Pancreas (tissue), 10 donors: ENCODE data around the gene NEMP1. TPM values are rescaled to one million over a fixed set of nuclear protein-coding genes. Genes with fewer than 3 reads are reported as not detected.

ENCODE experiments used
- ATAC-seq, 4 donors: fragments of 200-7000 bp; cut with Tn5 transposase; one replicate each; pipeline versions ENCODE4 v1.8.0 to v1.9.1; 2020; ENCODE audit warnings: mild to moderate bottlenecking in 4 of 4, moderate library complexity in 4 of 4
- DNase-seq, 6 donors: peaks; one replicate each; pipeline ENCODE4 v3.0.0-alpha.2; 2020
- FAIRE-seq: peaks from 2 replicates; lab custom pipeline; 2012; peaks lifted over from hg19 to GRCh38; lab: Jason Lieb, UNC
- H3K27ac ChIP-seq, 4 donors: fragments of 200-600 bp; sonication (generic); 1 replicate in 3 of 4; 2 replicates in 1 of 4; pipeline versions ENCODE4 v1.5.0 to v1.8.0; 2020
- H3K27me3 ChIP-seq, 4 donors: fragments of 200-600 bp; one replicate each; pipeline ENCODE4 v1.8.0; 2021
- H3K36me3 ChIP-seq, 3 donors: fragments of 200-600 bp; sonication (generic) in 1 of 3; one replicate each; pipeline versions ENCODE4 v1.5.0 to v1.8.0; 2020 to 2021
- H3K4me1 ChIP-seq, 3 donors: fragments of 200-600 bp; one replicate each; pipeline ENCODE4 v1.8.0; 2021
- H3K4me3 ChIP-seq, 4 donors: fragments of 200-600 bp; sonication (generic) in 2 of 4; one replicate each; pipeline versions ENCODE4 v1.5.0 to v1.8.0; 2020 to 2021
- H3K9me3 ChIP-seq, 4 donors: fragments of 200-600 bp; one replicate each; pipeline ENCODE4 v1.8.0; 2021
- WGBS, 2 donors: extraction: QIAGEN DNeasy Blood & Tissue Kit; methylation state at CpG; one replicate each; pipeline ENCODE4 v1.1.7; 2013; 5-methylcytosine and 5-hydroxymethylcytosine counted together
- intact Hi-C, 3 donors: fragments of 100-400 bp; cut with DNase I; formaldehyde crosslinking; loops; one replicate each; pipeline versions ENCODE4 v1.11.1 to v1.14.2; 2022
- polyA plus RNA-seq, 2 donors: library from polyadenylated mRNA; stranded (reverse); fragments of 200-250 nt; gene quantifications; one replicate each; pipeline ENCODE4 v1.2.3, GENCODE V29; 2013
- total RNA-seq, 6 donors: library from RNA; stranded (reverse); fragmentation: NEBNext Ultra II Directional in 4 of 6; extraction: Animal tissue kit (Norgen Biotek cat#: 25700) in 4 of 6; gene quantifications; one replicate each; pipeline versions ENCODE4 v1.2.1 to v1.2.4, GENCODE V29; 2021 to 2023
- TF ChIP-seq, protein P1 (sequence below), 4 donors: fragments of 200-600 bp; sonication (generic) in 3 of 4; IDR thresholded peaks; one replicate each; pipeline versions ENCODE4 v1.5.0 to v1.8.0; 2021; ENCODE audit warnings: antibody characterized with exemption in 4 of 4
- donor health status: healthy with polysubstance abuse.
- donor health status: DM: no; HTN: no; CAD: no; lungs with moderate emphysema.
- donor health status: DM: no; HTN: no; CAD: no.
- donor health status: control.
- donor health status: control.
- donor health status: Bipolar disorder and iron deficiency.
- donor health status: DM: yes; HTN: yes; CAD: no.
- donor health status: DM: no; HTN: no; CAD: no.
- donor health status: DM: no; HTN: no; CAD: no.
- donor health status: DM: yes; HTN: yes; CAD: no.

NEMP1 gene
- total and polyA plus RNA-seq, 8 donors = 1.1 to 5.7 (median 3.4) TPM

DNA sequence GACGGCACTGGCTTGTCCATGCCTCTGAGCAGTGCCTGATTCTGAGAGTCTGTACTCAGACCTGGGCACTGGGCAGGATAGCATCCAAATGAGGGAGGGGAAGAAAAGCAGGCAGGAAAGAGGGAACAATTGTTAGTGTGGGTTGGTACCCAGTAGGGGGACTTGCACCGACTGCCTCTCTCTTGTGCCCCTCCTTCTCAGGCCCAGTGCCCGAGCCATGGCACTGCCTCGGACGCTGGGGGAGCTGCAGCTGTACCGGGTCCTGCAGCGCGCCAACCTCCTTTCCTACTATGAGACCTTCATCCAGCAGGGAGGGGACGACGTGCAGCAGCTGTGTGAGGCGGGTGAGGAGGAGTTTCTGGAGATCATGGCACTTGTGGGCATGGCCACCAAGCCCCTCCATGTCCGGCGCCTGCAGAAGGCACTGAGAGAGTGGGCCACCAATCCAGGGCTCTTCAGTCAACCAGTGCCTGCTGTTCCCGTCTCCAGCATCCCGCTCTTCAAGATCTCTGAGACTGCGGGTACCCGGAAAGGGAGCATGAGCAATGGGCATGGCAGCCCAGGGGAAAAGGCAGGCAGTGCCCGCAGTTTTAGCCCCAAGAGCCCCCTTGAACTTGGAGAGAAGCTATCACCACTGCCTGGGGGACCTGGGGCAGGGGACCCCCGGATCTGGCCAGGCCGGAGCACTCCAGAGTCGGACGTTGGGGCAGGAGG lies 12.5 kb upstream of the NEMP1 start:
- peaks cover 0 to 7% (median 0%) of the 10 kb centered on the region in 3 donors for H3K36me3 ChIP-seq
- WGBS, 2 donors = 83 to 87% methylated on average over 22 of the region's 22 CpGs
- H3K9me3 ChIP-seq = no peaks in the 10 kb centered on the region
- peaks cover 0 to 6% (median 0%) of the 10 kb centered on the region in 3 donors for H3K4me1 ChIP-seq
- FAIRE-seq = no peak
- DNase-seq = peak in 1 of 6 donors; percentile 60
- TF ChIP-seq, protein P1, sequence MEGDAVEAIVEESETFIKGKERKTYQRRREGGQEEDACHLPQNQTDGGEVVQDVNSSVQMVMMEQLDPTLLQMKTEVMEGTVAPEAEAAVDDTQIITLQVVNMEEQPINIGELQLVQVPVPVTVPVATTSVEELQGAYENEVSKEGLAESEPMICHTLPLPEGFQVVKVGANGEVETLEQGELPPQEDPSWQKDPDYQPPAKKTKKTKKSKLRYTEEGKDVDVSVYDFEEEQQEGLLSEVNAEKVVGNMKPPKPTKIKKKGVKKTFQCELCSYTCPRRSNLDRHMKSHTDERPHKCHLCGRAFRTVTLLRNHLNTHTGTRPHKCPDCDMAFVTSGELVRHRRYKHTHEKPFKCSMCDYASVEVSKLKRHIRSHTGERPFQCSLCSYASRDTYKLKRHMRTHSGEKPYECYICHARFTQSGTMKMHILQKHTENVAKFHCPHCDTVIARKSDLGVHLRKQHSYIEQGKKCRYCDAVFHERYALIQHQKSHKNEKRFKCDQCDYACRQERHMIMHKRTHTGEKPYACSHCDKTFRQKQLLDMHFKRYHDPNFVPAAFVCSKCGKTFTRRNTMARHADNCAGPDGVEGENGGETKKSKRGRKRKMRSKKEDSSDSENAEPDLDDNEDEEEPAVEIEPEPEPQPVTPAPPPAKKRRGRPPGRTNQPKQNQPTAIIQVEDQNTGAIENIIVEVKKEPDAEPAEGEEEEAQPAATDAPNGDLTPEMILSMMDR (IDR thresholded peaks at IDR 0.05) = no peak
- intact Hi-C loops = no loop called here
- H3K27me3 ChIP-seq = no peaks in the 10 kb centered on the region
- ATAC-seq = no peak
- H3K4me3 ChIP-seq = no peak overlapping the region
- no peak overlapping the region for H3K27ac ChIP-seq

DNA sequence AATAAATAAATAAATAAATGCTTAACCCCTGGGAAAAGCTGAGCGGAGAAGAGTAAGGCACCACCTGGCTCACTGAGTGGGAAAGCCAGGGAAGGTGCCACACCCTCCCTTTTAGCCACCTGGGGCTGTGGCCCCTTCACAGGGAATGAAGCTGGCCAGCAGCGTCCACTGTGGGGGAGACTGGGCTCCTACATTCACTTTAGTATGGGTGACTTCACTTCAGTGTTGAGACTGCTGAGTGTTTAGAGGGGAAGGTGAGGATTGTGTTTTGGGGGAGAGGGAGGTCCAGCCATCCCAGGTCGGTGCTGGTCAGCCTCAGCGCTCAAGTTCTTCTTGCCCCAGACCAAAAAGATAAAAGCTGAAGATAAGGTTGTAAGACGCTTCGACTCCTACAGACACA lies 11.9 kb upstream of the NEMP1 start:
- intact Hi-C loops = no loop called here
- FAIRE-seq = no peak
- no peak for ATAC-seq
- 70 to 71% methylated on average over 6 of the region's 6 CpGs for WGBS, 2 donors
- peaks cover 0 to 6% (median 0%) of the 10 kb centered on the region in 3 donors for H3K4me1 ChIP-seq
- H3K4me3 ChIP-seq = peak overlapping the region in 1 of 4 donors; percentile 82
- TF ChIP-seq, protein P1 (IDR thresholded peaks at IDR 0.05) = no peak
- H3K27me3 ChIP-seq = no peaks in the 10 kb centered on the region
- peak overlapping the region in 1 of 4 donors; percentile 98 for H3K27ac ChIP-seq
- peaks cover 0 to 4% (median 0%) of the 10 kb centered on the region in 3 donors for H3K36me3 ChIP-seq
- peak in 1 of 6 donors; percentile 36 for DNase-seq
- H3K9me3 ChIP-seq = no peaks in the 10 kb centered on the region

DNA sequence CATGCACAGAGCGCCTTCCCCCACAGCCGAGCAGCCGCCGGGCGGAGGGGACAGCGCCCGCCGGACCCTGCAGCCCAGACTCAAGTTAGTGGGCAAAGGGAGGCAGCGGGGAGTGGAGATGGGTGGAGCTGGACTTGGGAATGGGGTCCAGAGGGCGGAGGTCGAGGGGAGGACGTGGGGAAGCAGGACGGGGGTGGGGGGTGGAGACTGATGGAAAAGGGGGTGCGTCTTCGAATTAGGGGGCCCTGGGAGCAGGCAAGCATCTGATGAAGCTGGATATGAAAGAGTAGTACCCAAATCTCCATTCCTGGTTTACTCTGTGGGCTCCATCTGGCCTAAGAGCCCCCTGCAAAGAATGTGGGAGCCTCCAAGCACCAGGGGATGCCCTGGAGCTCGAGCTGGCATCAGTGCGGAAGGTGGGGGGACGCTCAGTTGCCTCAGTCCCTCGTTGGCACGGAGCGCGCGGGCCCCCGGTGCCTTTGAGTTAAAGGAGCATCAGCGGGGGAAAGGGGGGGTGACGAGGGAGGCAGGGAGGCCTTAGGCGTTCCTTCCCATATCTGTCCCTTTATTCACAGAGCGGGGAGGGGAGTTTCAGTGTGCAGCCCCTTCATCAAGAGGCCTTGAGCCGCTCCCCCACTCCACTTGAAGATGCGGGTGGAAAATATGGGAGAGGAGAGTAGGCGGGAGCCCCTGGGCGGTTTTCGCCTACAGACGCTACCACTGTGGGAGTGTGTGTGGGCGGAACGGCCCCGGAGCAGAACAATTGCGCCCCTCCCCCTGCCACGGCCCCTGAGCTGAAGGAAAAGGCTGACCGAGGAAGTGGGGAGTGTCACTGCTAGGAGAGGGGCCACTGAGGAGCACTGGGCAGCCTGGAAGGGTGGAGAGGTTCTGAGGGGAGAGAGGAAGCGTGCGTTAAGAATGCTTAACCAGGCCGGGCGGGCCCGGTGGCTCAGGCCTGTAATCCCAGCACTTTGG lies 11.0 kb upstream of the NEMP1 start:
- peaks cover 0 to 6% (median 0%) of the 10 kb centered on the region in 3 donors for H3K4me1 ChIP-seq
- DNase-seq (peak; percentile 46 to 70 (median 67)), FAIRE-seq (no peak), ATAC-seq (no peak)
- no peaks in the 10 kb centered on the region for H3K9me3 ChIP-seq
- H3K27ac ChIP-seq = peak overlapping the region; percentile 26 to 98 (median 70)
- H3K27me3 ChIP-seq = no peaks in the 10 kb centered on the region
- H3K36me3 ChIP-seq = no peaks in the 10 kb centered on the region
- peak overlapping the region; percentile 59 to 89 (median 74) for H3K4me3 ChIP-seq
- TF ChIP-seq, protein P1 (IDR thresholded peaks at IDR 0.05) = no peak
- WGBS, 2 donors = 6 to 8% methylated on average over 40 to 45 of the region's 45 CpGs
- intact Hi-C loops = no loop called here

DNA sequence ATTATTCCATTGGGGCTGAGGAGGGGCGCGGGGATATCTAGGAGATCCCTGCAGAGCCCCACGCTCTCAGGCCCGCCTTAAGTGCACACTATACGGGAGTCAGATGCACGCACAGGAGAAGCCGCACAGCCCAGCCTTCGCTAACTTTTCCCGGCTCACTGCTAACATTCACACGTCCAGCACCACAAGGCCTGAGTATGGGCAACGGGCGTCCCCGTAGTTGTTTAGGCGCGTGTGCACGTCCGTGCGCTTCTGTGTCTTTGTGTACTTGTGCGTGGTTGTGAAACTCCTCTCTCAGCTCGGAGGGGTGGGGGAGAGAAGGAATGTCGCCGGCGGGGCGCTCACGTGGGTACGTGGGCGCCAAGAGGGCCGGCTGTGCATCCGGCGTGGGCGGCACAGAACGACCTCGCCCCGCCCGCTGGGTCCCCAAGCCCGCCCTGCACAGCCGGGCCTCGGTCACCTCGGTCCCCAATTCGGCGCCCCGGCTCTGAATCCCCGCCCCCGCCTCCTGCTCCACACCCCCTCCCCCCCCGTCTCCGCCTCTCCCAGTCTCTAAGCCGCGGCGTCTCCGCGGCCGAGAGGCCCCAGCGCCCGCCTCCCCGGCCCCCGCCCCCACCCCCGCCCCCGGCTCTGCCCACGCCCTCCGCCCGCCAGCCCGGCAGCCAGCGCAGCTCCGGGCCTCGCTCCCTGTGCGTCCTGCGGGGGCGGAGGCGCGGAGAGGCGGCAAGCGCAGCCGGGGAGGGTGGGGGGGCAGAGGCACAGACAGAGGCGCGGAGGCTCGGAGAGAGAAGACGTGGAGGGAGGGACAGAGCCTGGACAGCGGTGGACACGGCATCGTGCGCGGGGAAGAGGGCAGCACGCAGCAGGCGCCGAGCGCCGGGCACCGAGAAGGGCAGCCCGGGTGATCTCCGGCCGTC lies 10.0 kb upstream of the NEMP1 start, which contains the start of gene NAB2:
Gene NAB2 (plus strand): TSS at position 761 of the 917 bp plus-strand sequence. CDS start 158 bp downstream, outside the sequence.
- intact Hi-C loops = no loop called here
- Histone ChIP-seq H3K27ac (peak within 1 kb of the TSS; percentile 91 to 98 (median 94)), H3K4me1 (peaks cover 0 to 6% (median 0%) of the 10 kb centered on the region in 3 donors), H3K27me3 (no peaks in the 10 kb centered on the region), H3K4me3 (peak within 1 kb of the TSS; percentile 59 to 89 (median 74)), H3K36me3 (no peaks in the 10 kb centered on the region), H3K9me3 (no peaks in the 10 kb centered on the region)
- FAIRE-seq (no peak), ATAC-seq (peak; percentile 76 to 83 (median 80)), DNase-seq (peak; percentile 93 to 98 (median 96))
- TF ChIP-seq, protein P1 (IDR thresholded peaks at IDR 0.05) = no peak
- 0 to 1% methylated on average over 46 to 90 of the region's 91 CpGs for WGBS, 2 donors
